NCI-H2196 (cell line): ENCODE results near the gene CAMLG.

Source experiments
- DNase-seq: peaks from one replicate; lab custom pipeline; 2025; ENCODE audit not compliant: unreplicated experiment; lab: John Stamatoyannopoulos, UW

The CAMLG gene

DNA sequence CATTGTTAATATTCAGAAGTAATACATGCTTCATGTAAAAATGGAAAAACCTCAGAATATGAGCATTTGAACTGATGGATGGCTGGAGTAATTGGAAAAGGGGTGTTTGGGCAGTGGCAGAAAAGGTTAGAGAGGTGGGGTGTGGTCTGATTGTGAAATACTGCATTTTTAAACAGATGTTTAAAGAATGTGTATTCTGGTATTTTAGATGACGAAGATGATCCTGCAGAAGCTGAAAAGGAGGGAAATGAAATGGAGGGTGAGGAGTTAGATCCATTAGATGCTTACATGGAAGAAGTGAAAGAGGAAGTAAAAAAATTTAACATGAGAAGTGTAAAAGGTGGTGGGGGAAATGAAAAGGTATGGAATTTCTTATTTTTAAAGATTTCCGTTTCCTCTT is 39.0 kb downstream of the CAMLG start:
- DNase-seq, result no peak

DNA sequence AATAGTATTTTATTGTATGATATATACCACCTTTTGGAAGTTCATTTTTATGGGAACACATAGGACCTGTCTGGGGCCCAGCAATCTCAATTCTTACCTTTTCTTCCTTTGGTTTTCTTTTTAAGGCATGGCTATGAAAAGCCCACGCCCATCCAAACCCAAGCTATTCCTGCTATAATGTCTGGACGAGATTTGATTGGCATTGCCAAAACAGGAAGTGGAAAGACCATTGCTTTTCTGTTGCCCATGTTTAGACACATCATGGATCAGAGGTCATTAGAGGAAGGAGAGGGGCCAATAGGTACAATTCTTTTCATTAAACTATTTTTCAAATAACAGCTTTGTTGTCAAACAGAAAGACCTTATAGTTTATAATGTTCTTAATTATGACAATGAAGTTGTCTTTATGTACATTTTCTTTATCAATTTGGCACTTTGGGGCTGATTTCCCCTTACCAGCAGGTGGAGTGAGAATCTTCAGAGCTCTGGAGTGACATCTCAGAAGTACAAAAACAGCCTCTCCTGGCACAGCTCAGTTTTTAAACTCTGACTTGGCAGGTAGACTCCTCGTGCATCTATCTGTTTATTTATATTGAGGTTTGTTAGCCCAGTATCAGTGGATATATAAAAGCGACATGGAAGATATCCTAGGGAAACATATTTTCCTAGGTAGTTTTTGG is 46.0 kb downstream of the CAMLG start:
- DNase-seq, result no peak

DNA sequence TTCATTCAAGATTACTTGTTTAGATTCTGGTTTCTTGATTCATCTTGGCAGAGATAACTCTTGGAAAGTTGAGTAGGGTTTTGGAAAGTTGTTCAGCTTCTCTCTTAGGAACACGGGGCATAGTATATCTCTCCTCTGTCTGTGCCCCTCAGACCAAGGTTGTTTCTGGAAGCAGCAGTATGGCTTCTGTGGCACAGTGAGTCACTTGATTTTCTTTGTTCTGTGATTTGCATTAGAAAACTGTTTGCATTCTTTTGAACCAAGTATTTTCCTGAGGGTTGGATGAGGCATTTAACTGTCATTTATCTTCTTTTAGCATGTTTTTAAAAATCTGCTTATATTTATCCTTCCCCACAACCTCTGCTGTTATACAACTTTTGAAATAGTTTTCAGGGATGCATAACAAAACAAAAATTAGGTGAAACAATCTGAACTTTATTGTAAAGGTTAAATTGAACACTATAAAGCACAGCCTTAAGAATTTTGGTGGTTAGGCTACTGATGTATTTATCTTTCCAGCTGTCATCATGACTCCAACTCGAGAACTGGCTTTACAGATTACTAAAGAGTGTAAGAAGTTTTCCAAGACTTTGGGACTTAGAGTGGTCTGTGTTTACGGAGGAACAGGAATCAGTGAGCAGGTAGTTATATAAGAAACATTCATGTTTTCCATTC is 46.7 kb downstream of the CAMLG start:
- no peak for DNase-seq

DNA sequence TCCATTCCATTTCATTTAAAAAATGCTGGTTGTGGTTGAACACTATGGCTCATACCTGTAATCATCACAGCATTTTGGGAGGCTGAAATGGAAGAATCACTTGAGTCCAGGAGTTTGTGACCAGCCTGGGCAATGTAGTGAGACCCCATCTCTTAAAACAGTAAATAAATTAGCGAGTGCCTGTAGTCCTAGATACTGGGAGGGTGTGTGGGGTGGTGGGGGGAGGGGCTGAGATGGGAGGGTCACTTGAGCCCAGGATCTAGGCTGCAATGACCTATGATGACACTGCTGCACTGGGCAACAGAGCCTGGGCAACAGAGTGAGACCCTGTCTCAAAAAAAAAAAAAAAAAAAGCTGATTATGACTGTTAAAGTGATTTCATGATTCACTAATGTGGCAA is 49.3 kb downstream of the CAMLG start:
- DNase-seq, result no peak

DNA sequence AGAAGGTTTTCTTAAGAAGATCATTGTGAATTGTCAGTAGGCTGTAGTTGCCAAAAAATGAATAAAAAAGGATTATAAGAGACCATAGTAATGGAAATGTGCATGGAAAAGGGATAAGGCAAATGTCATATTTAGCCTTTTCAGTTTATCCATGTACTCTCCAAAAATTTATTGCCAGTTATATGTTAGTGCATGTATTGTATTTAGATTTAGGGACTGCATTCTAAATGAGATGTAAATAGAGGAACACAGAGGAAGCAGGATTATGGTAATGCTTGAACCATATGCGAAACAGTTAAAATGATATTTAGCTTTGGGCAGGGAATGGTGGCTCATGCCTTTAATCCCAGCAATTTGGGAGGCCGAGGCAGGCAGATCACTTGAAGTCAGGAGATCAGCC is 53.2 kb downstream of the CAMLG start:
- DNase-seq, result no peak

DNA sequence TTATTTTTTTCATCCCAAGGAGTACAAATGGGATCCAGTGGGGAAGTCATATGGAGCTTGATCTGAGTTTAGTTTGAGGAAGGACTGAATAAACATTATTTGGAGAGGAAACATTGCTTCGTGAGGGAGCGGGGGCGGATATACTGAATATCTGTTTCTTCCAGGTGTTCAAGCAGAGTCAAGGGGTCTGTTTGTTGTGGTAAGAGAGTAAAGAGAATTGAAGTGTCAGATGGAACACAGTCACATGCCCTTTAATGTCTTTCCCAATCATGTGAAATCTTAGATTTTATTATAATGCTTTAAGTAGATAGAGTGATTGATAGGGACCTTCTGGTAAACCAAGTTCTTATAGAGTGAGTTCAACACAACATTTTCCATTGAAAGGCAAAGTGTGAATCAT is 53.9 kb downstream of the CAMLG start:
- no peak for DNase-seq

DNA sequence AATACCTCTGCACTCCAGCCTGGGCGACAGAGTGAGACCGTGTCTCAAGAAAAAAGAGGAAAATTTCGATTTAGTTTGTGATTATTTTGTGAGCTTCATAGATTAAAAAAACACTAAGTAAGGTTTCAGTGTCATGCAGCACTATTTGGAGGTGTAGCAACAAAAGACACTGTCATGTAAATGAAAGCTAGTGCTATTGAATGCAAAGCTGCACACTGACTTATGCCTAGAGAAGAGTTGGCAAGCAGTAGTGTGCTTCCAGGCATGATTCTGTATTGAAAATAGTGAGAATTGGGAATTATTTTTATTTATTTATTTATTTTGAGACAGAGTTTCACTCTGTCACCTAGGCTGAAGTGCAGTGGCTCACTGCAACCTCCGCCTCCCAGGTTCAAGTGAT is 54.8 kb downstream of the CAMLG start:
- DNase-seq, result no peak

DNA sequence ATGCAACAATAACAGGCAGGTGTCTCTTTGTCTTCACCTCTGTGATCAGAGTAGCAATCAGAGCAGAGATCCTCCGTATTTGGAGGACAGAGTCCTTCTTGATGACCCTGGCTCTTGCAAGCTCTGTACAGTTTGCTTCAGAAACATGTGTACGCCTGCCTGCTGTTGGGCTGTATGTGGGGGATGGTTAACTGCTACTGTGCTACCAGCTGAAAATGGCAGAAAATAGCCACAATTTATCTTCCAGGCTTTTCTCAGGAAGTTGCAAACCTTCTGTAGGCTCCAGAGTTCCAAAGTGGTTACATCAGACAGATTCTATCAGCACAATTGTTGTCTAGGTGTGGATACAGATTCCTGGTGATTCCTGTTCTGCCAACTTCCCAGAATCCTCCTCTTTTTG is 55.7 kb downstream of the CAMLG start:
- no peak for DNase-seq

DNA sequence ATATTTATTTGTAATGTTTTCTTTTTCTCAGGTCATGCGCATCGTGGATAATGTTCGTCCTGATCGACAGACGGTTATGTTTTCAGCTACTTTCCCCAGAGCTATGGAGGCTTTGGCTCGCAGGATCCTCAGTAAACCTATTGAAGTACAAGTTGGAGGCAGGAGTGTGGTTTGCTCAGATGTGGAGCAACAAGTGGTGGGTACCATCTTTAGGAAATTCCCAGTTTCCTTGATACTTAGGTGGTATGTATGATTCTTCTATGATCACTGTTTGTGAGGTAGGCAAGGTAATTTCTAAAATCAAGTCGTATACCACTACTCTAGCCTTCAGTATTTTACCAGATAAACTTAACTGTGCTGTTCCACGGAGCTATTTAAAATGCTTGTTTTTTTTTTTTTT is 56.5 kb downstream of the CAMLG start:
- no peak for DNase-seq

DNA sequence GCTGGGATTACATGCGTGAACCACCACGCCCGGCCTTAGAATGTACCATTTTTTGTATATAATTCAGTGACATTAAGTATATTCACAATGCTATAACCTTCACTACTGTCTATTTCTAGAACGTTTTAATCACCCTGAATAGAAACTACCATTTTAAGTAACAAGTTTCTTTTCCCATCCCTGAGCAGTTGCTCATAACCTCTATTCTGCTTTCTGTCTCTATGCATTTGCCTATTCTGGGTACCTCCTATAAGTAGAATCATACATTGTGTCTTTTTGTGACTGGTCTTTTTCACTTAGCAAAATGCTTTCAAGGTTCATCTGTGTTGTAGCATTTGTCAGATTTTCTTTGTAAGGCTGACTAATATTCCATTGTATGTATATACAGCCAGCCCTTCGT is 60.1 kb downstream of the CAMLG start:
- no peak for DNase-seq
